ENCODE measurements around the gene ABCC1. TPM values are rescaled to one million over a fixed set of nuclear protein-coding genes. Genes with fewer than 3 reads are reported as not detected.

ABCC1 gene
- polyA plus RNA-seq, 3 donors = 1.4 to 23.6 (median 3.0) TPM

DNA sequence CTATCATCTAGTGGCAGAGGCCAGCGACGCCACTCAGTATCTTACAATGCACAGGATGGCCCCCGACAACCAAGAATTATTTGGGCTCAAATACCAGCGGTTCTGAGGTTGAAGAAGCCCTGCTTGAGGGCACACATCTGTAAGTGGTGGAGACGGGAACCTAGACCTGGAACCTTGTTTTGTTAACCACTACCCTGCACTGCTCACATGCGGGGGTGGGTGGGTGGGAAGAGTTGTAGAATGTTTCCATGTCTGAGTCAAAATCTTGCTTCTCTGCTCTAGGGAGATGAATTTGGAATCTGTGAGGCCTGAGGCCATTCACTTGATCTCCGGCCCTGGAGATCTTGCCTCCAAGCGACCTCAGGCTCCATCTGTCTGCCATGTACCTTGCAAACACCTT lies 44.1 kb downstream of the ABCC1 start:
- Histone ChIP-seq H3K27ac (ENCODE audit: low read depth in 1 of 2, low read length in 2 of 2) (no peak overlapping the region), H3K4me2 (replicated peaks; ENCODE audit: extremely low read depth, low read length, poor library complexity, severe bottlenecking) (no peak overlapping the region), H2AFZ (ENCODE audit: insufficient read depth, low read depth, low read length, poor library complexity, severe bottlenecking) (no peak overlapping the region), H3K4me3 (replicated peaks in 1 of 3; ENCODE audit: low read depth in 2 of 3, low read length in 3 of 3) (no peak overlapping the region), H3K27me3 (ENCODE audit: control insufficient read depth in 2 of 2, insufficient read depth in 2 of 2, low read length in 2 of 2) (no peaks in the 10 kb centered on the region), H4K20me1 (ENCODE audit: insufficient read depth, low read length) (peaks cover 96% of the 10 kb centered on the region), H3K36me3 (replicated peaks in 1 of 2; ENCODE audit: control insufficient read depth in 1 of 2, insufficient read depth in 2 of 2, low read length in 2 of 2) (peaks cover 0 to 34% of the 10 kb centered on the region in 2 donors), H3K79me2 (ENCODE audit: insufficient read depth, low read length) (peaks cover 47% of the 10 kb centered on the region), H3K4me1 (ENCODE audit: control insufficient read depth in 1 of 2, insufficient read depth in 2 of 2, low read length in 2 of 2) (peaks cover 9 to 12% of the 10 kb centered on the region in 2 donors), H3K9me3 (replicated peaks in 1 of 2; ENCODE audit: control insufficient read depth in 1 of 2, insufficient read depth in 1 of 2, low read length in 2 of 2) (no peaks in the 10 kb centered on the region), H3K9ac (ENCODE audit: insufficient read depth, low read length, poor library complexity, severe bottlenecking) (no peak overlapping the region)
- TF ChIP-seq, protein P1, sequence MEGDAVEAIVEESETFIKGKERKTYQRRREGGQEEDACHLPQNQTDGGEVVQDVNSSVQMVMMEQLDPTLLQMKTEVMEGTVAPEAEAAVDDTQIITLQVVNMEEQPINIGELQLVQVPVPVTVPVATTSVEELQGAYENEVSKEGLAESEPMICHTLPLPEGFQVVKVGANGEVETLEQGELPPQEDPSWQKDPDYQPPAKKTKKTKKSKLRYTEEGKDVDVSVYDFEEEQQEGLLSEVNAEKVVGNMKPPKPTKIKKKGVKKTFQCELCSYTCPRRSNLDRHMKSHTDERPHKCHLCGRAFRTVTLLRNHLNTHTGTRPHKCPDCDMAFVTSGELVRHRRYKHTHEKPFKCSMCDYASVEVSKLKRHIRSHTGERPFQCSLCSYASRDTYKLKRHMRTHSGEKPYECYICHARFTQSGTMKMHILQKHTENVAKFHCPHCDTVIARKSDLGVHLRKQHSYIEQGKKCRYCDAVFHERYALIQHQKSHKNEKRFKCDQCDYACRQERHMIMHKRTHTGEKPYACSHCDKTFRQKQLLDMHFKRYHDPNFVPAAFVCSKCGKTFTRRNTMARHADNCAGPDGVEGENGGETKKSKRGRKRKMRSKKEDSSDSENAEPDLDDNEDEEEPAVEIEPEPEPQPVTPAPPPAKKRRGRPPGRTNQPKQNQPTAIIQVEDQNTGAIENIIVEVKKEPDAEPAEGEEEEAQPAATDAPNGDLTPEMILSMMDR (IDR thresholded peaks at IDR 0.05) = no peak
- Mint-ChIP-seq H3K36me3 (peaks cover 22 to 28% of the 10 kb centered on the region in 2 donors), H3K4me1 (peaks cover 21% of the 10 kb centered on the region), H3K9me3 (peaks cover 0 to 4% (median 0%) of the 10 kb centered on the region in 7 donors), H3K27ac (peak overlapping the region in 2 of 7 donors; percentile 3 to 60), H3K27me3 (ENCODE audit: low read depth in 3 of 3) (no peaks in the 10 kb centered on the region), H3K4me3 (no peak overlapping the region)
- intact Hi-C loops (cut with micrococcal nuclease) = no loop called here
- DNase-seq = no peak
- 98% methylated on average over 4 of the region's 8 CpGs for WGBS (ENCODE audit: insufficient coverage)

- H3K79me2 ChIP-seq (ENCODE audit: insufficient read depth, low read length) = peaks cover 41% of the 10 kb centered on the region
- no peak overlapping the region for H2AFZ ChIP-seq (ENCODE audit: insufficient read depth, low read depth, low read length, poor library complexity, severe bottlenecking)
- no peak for DNase-seq
- Mint-ChIP-seq H3K4me1 (peaks cover 19% of the 10 kb centered on the region), H3K36me3 (peaks cover 22 to 26% of the 10 kb centered on the region in 2 donors), H3K9me3 (peaks cover 0 to 4% (median 0%) of the 10 kb centered on the region in 7 donors), H3K4me3 (no peak overlapping the region), H3K27ac (peak overlapping the region in 1 of 7 donors; percentile 60), H3K27me3 (ENCODE audit: low read depth in 3 of 3) (no peaks in the 10 kb centered on the region)
- no peak overlapping the region for H3K4me3 ChIP-seq (replicated peaks in 1 of 3; ENCODE audit: low read depth in 2 of 3, low read length in 3 of 3)
- peaks cover 92% of the 10 kb centered on the region for H4K20me1 ChIP-seq (ENCODE audit: insufficient read depth, low read length)
- H3K9ac ChIP-seq (ENCODE audit: insufficient read depth, low read length, poor library complexity, severe bottlenecking) = no peak overlapping the region
- 100% methylated on average over 2 of the region's 9 CpGs for WGBS (ENCODE audit: insufficient coverage)
- intact Hi-C loops (cut with micrococcal nuclease) = no loop called here
- TF ChIP-seq, protein P1 (IDR thresholded peaks at IDR 0.05) = no peak
- H3K4me2 ChIP-seq (replicated peaks; ENCODE audit: extremely low read depth, low read length, poor library complexity, severe bottlenecking) = no peak overlapping the region
- no peaks in the 10 kb centered on the region for H3K9me3 ChIP-seq (replicated peaks in 1 of 2; ENCODE audit: control insufficient read depth in 1 of 2, insufficient read depth in 1 of 2, low read length in 2 of 2)
- peaks cover 0 to 34% of the 10 kb centered on the region in 2 donors for H3K36me3 ChIP-seq (replicated peaks in 1 of 2; ENCODE audit: control insufficient read depth in 1 of 2, insufficient read depth in 2 of 2, low read length in 2 of 2)
- H3K27me3 ChIP-seq (ENCODE audit: control insufficient read depth in 2 of 2, insufficient read depth in 2 of 2, low read length in 2 of 2) = no peaks in the 10 kb centered on the region
- H3K27ac ChIP-seq (ENCODE audit: low read depth in 1 of 2, low read length in 2 of 2) = no peak overlapping the region
- peaks cover 11 to 15% of the 10 kb centered on the region in 2 donors for H3K4me1 ChIP-seq (ENCODE audit: control insufficient read depth in 1 of 2, insufficient read depth in 2 of 2, low read length in 2 of 2)
Observed at GRCh38 chr16:15993946-15994665, 44.7 kb downstream of the ABCC1 start.
